ENCODE results near the gene TEAD1.

TEAD1 gene

DNA sequence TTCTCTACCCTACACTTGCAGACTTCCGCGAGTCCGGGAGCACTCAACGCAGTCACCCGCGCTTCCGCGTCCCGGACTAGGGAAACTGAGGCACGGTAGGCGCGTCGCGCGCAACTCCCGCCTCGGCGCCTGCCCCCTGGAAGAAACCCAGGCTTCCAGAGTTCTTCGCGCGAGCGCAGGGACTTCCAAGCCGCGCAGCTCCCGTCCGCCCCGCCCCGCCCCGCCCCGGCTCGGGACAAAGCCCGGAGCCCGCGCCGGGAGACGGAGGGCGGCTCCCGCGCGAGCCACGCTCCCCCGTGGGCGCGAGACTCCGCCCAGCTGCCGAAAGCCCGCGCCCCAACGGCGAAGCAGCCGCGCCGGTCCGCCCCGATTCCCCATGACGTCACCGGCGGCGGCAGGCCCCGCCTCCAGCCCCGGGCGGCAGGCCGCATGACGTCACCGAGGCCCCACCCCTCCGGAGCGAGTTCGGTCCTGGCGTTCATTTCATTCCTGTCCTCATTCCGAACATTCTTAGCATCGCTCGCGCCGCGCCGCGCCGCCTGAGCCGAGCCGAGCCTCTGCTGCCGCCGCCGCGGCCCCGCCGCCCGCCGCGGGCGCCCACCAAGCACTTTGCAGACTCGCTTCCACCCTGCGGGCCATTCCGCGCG is at the start of gene TEAD1:
TEAD1 (plus strand) TSS at position 498 of the 647 bp plus-strand sequence.
- DNase-seq = peak; percentile 84

DNA sequence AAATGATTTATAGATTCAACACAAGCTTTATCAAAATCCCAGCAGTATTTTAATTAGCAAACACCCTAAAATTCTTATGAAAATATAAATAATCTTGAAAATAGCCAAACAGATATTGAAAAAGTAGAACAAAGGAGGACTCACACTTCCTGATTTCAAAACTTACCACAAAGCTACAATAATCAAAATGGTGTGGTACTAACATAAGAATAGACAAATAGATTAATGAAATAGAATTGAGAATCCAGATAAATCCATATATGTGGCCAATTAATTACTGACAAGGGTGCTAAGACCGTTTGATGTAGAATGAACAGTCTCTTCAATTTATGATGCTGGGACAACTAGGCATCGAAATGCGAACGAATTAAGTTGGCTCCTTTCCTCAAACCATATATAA is 49.6 kb upstream of the TEAD1 start:
- no peak for DNase-seq

DNA sequence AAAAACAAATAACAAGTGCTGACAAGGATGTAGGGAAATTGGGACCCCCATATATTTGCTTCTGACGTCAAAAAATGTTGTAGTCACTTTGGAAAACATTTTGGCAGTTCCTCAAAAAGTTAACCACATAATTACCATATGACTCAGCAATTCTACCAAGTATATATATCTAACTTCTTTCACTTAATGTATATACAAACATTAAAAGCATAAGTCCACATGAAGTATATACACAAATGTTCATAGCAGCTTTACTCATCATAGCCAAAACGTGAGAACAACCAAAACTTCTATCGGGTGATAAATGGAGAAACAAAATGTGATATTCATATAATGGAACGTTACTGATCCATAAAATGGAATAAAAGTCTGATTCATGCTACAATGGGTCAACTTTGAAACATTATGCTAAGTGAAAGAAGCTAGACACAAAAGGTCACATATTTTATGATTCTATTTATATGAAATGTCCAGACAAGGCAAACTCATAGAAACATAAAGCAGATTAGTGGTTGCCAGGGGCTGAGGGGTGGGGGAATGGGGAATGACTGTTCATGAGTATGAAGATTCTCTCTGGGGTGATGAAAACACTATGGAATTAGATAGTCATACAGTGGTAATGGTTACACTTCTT is 48.7 kb upstream of the TEAD1 start:
- DNase-seq = no peak

DNA sequence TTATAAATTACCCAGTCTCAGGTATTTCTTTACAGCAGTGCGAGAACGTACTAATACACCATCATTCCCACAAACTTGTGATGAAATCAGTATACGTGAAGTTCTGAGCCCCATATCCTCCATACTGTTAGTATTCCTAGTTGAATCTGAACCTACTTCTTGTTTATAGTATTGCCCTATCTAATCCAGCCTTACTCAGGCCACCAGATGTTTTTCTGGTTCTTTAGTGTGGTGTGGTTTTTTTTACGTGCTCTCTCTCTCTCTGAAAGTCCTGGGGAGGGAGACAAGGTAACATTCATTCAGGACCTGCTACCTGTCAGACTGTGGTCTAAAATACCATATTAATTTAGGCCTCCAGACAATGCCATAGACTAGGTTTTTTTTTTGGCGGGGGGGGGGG is 47.6 kb upstream of the TEAD1 start:
- no peak for DNase-seq

DNA sequence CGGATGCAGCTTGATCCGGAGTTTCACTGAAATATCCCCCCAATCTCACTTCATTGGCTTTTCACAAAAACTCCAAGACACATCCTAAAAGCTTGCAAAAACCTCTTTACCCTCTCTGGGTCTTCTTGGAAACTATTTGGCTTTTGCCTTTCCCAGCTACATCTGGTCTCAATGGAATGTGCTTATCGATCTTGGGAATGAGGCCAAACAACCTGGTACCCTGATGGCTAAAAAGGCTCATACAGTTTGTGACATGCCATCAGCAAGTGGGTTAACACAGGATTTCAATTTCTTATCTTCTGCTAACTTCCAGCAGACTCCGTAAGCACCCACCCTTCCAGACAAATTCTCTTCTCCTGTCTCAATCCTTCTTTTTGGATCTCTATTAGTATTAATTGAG is 45.9 kb upstream of the TEAD1 start:
- no peak for DNase-seq

DNA sequence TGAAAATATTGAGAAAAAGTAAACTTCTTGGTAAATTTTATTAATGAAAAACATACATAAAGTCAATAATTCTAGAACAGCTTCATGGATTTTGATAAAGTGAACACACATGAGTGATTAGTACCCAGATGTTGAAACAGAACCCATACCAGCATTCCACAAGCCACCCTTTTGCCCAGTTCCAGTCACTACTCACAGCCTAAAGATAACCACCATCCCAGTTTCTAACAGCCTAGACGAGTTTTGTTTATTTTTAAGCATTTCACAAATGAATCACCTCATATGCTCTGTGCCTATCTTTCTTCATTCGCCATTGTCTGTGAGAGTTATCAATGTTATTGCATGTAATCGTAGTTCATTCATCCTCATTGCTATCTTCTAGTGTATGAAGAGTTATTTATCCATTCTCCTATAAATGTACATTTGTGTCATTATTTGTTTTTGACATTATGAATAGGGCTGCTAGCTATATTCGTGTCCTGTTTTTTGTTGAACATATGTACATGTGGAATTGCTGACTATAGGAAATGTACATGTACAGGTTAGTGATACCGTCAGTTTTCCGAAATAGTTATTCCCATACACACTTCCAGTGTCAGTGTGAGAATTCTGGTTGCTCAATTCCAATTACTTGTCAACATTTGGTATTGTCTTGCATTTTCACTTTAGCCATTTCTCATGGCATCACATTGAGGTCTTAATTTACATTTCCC is 44.5 kb upstream of the TEAD1 start:
- no peak for DNase-seq

DNA sequence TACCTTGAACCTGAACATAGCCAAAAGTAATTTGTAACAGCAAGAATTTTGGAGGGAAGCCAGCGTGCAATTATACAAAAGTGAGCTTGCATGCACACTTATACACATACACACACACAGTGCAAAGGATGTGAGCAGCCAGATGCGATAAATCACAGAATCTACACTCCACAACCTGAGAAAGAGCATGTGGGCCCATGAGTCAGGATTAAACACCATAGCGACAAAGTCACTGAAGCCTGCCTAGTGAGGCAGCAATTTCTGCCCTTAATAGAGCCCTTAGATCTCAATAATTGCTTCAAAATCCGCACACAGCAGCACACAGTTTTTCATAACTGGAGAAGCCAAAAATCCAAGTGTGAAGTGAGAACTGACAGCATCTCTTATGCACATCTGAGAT is 42.6 kb upstream of the TEAD1 start:
- DNase-seq = no peak

DNA sequence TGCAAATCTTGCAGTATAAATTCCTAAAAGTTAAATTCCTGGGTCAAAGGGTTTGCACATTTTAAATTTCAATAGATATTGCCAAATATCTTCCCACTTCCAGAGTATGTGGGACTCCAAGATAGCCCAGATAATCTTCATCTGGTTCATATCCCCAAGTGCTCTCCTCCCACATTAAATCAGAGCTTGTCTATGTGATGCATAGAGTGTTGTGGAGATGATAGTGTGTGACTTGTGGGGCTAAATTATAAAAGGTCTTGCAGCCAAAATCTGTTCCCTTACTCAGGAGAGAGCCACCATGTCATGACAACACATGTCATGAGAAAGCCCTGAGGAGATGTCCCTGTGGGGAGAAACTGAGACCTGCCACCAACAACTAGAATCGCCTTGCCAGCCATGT is 39.9 kb upstream of the TEAD1 start:
- no peak for DNase-seq

DNA sequence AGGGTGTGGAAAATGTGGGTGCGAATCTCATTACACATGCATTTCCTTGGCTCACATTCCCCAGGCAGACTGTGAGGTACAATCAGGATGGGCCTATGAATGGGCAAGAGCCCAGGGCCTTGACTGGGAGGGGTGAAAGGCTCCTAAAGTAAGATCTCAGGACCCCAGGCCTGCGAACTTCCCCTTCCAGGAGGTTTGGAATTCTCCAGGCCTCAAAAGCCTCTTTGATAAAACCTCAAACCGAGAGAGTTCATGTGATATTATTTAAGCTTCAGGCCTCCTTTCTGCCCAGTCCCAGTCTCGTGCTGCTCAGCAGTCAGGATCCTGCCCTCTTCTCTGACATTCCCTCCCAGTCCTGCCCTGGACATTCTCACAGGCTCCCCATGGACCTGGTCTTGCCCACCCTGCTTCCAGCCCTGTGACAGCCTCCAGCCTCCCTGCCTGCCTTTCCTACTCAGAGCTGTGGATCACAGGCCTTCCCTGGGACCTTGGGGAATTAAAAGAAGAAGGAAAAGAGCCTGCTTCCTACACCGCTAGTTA is 37.3 kb upstream of the TEAD1 start:
- DNase-seq = no peak

DNA sequence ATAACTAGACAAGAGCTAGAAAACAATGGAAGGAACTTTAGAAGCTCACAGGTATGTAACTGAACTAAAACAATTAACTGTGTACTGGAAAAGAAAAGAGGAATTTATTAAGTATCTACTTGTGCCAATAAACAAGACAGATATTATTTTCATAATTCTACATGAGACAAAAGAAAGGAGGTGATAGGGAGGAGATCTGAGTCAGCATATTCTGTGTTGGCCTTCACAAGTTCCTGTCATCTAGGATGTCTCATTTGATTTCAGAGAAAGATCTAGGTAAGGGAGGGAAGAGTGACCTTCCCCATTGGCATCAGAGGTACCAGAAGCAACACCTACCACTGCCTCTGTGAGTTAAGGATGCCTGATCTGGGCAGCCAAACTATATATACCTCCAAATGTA is 34.8 kb upstream of the TEAD1 start:
- DNase-seq = no peak

DNA sequence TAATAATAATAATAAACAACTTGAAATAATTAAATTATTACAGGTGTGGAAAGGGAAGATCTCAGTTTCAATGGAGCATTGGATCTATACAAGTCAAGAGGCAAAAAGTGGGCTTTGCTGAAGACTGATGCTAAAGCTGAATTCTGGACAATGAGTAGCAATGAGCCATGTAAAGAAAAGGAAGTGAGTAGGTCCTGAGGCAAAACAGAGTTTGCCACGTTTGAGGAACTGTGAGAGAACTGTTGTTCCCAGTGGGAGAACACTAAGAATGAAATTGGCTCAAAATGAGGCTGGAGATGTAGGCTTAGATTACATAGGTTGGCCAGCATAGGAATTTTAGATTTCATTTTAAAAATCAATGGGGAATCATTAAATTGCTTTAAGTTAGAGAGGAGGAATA is 33.9 kb upstream of the TEAD1 start:
- DNase-seq = no peak

DNA sequence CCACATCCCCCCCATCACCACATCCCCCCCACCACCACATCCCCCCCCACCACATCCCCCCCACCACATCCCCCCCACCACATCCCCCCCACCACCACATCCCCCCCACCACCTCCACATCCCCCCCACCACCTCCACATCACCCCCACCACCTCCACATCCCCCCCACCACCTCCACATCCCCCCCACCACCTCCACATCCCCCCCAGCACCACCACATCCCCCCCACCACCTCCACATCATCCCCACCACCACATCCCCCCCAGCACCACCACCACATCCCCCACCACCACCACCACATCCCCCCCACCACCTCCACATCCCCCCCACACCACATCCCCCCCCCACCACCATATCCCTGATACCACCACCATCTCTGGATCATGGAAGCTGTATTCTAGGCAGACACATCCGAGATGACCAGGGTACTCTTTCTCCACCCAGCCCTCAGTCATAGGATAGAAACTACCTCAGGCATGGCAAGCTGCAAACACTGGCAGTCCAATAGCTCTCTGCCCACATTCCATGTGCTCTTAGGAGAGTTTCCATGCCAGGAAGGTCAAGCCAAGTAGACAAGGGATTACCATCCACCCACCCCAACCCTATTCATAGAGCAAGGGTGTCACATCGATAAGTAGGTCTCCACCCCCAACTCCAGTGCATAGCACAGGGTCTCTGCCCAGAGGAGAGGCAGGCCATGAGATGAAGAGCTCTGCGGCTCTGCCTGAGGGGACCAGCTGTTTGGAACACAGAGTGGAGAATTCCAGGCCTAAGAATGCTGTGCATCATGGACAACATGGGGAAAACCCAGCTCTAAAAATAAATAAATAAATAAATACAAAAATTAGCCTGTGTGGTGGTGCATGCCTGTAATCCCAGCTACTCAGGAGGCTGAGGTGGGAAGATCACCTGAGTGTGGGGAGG is 33.0 kb upstream of the TEAD1 start:
- no peak for DNase-seq

DNA sequence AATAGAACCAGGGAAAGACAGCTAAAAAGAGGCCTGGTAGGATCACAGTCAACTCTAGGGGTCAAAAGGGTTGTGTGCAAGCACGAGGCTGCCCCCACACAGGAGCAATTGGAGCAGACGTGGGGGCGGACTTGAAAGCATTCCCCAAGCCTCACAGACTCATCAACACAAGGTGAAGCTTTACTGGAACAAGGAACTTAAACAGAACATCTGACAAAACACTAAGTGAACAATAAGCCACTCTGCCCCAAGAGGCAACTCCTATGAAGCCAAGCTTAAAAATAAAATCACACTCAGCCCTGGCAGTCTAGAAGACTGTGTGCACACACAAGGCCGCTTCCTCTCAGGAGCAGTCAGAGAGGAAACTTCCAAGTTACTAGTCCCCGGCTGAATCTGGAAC is 32.2 kb upstream of the TEAD1 start:
- no peak for DNase-seq

DNA sequence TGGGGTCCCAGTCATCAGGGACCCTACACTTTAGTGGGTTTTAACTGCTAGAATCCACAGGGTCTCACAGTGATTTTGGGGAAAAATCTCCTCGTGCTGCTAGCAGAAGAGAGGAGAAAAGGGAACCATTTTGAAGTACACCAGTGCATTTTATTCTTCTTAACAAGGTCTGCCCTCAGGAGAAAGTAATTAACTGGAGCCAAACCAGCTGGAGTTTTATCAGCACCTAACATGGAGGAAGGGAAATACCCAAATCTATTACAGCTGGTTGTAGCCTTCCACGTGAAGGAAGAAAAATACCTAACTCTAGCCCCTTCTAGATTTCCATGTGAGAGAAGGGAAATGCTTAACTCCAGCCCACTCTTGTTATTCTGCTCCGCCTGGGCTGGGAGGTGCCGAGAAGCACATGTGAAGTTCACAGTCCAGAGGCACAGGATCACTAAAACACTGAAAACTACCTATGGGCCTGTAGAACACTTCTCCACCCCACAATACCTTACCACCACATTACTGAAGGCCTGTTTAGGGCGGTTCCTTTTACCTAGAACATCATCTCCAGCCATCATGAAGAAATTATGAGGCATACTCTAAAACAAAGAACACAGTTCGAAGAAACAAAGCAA is 31.3 kb upstream of the TEAD1 start:
- no peak for DNase-seq

DNA sequence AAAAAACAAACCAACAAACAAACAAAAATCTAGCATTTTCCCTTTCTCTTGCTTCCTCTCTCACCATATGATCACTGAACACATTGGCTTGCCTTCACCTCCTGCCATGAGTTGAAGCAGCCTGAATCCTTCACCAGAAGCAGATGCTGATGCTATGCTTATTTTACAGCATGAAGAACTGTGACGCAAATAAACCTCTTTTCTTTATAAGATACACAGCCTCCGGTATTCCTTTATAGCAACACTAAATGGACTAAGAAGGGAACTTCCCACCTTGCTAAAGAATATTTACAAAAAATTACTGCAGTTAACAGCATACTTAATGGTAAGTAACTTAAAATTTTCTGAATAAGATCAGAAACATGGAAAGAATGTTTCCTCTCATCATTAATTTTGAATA is 27.7 kb upstream of the TEAD1 start:
- DNase-seq = no peak

DNA sequence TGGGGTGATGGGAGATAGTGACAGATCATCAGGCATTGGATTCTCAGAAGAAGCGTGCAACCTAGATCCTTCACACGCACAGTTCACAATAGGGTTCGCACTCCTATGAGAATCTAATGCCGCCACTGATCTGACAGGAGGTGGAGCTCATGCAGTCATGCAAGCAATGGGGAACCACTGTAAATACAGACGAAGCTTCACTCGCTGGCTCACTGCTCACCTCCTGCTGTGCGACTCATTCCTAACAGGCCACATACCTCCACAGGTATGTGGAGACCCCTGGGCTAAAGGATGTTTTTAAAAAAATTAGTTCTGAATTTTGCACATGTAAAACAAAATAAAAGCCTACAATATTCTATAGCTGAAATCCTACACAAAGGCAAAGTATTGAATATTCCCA is 20.5 kb upstream of the TEAD1 start:
- DNase-seq = no peak

DNA sequence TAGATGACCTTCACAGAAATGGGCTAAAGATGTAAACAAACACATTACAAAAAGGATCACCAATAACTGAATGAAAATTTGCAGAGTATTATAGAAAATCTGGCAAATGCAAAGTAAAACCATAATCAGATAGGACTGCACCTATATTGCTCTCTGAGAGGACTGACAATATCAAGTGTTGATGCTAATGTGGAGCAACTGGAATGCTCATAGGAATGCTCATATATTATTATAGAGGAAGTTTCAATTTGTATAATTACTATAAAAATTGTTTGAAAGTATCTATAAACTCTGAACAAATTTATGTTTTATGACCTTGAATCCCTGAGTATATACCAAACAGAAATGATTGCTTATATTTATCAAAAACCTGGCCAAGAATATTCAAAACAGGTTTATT is 18.4 kb upstream of the TEAD1 start:
- DNase-seq = no peak

DNA sequence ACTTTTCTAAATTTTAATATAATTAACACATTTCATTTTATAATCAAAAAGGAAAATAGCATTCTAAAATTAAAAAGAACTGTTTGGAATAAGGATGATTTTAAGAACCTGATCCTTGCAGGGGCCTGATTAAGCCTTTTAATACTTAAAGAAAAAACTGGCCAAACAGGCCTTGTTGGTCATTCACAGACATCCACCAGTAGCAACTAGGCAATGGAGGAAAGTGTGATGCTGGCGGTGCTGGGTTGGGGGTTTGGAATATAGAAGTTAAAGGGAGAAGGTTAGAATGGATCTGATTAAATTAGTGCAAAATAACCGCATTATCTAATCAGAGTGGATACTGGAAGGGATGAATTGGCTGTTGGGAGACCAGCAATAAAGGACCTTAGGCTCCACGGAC is 16.9 kb upstream of the TEAD1 start:
- no peak for DNase-seq

DNA sequence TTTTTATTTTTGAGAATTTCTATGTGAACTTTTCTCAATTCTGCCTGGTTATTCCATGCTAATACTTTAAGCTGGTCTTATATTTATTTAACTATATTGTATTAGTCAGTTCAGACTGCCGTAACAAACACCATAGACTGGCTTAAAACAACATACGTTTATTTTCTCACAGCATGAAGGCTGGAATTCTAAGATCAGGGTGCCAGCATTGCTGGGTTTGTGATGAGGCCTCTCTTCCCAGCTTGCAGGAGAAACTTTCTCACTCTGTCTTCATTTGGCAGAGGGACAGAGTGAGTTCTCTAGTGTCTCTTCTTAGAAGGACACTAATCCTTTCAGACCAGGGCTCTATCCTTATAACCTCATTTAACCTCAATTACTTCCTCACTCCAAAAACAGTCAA is 16.2 kb upstream of the TEAD1 start:
- no peak for DNase-seq

DNA sequence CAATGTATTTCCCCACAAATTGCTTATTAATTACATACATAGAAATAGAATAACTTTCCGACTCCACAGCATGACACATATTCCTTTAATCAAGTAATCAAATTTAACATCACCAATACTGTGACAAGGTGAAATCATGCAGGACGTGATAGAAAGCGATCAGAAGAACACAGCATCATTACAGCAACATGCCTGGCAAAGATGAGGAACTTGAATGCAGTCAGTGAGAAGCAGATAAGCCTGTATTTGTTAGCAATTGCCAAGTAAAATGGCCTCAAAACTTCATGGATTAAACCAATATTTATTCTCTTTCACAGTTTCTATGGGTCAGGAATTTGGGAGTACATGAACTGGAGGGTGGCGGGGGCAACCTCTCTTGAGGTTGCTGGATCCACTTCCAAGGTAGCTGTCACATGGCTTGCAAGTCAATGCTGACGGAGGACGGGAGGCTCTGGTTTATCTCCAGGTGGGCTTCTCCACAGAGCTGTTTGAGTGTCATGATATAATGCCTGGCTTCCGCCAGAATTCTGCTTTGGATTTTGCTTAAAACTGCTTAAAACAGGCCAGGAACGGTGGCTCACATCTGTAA is 12.0 kb upstream of the TEAD1 start:
- no peak for DNase-seq

DNA sequence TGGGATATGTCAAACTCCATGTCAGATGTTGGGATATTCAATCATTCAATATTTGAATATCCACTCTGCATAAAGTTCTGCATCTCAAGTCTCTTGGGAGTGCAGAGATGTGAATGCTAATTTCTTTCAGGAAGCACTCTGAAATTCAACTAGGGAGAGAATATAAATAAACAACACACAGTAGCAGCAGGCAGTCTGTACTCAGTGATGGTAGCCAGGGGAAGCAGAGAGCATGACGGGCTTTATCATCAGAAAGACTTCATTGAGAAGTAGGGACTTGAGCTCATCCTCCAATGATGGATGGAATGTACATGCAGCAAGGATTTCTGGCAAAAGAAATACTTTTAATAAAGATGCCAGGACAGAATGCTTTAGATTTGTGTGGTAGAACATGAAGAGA is 9.8 kb upstream of the TEAD1 start:
- no peak for DNase-seq

DNA sequence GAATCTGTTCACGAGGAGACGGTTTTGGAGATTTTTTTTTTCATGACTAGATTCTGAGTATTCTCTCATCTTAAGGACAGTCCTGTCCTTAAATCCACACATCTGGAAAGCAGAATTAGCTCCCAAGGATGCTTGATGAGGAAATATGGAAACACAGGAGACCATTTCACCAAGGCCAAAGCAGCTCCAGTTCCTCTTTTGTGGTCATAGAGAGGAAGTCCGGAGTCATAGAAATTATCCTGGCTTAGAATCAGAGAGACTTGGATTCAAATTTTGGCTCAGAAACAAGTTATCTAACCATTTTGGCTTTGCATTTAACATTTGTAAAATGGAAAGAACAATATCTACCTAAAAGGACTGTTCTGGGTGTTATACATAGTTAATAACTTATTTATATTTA is 7.3 kb upstream of the TEAD1 start:
- DNase-seq = no peak
